Endothelial cell of umbilical vein (primary cell): ENCODE data around the gene NCEH1.

Source experiments
- TF ChIP-seq, protein P1 (sequence below), 2 donors: IDR thresholded peaks; 1 replicate in 1 of 2; 2 replicates in 1 of 2; pipeline ENCODE4 v1.5.1; 2011; ENCODE audit warnings: low read length in 2 of 2, mild to moderate bottlenecking in 2 of 2, moderate library complexity in 2 of 2, control low read depth in 1 of 2, inconsistent platforms in 1 of 2, low read depth in 1 of 2; ENCODE audit not compliant: insufficient read depth in 1 of 2; ENCODE audit errors: extremely low read depth in 1 of 2
- TF ChIP-seq, protein P2 (sequence below): IDR thresholded peaks from 2 replicates; pipeline ENCODE4 v1.6.1; 2011; ENCODE audit not compliant: insufficient read depth, insufficient read length

DNA sequence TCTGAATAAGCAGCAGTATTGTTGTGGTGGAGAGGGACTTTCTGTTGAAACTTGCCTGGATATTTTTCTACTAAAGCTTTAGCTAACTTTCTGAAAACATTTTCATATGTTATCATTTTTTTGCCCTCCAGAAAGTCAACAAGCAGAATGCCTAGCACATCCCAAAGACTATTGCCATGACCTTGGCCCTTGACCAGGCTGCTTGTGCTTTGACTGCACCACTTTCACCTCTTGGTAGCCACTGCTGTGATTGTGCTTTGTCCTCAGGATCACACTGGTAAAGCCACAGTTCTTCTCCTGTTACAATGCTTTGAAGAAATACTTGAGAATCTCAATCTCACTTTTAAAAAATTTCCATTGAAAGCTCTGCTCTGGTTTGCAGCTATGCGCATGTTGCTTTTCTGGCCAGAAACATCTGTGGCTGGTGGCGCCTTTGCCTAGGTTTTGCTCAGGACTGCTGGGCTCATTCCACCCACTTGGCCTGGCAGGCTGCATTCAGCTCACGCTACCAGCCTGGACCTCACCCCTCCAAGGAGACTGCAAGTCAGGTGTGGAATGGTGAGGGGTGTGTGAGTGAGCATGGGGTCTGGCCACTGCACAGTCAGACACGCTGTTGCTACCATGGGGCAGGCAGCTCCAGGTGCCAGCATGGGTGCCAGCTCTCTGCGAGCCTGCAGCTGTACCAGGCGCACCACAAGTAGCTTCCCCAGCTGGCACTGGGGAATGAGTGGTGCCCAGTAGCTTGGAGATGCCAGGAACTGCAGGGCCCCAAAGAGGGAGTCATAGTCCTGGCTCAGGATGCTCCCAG lies 97.8 kb downstream of the NCEH1 start:
- TF ChIP-seq, protein P1, sequence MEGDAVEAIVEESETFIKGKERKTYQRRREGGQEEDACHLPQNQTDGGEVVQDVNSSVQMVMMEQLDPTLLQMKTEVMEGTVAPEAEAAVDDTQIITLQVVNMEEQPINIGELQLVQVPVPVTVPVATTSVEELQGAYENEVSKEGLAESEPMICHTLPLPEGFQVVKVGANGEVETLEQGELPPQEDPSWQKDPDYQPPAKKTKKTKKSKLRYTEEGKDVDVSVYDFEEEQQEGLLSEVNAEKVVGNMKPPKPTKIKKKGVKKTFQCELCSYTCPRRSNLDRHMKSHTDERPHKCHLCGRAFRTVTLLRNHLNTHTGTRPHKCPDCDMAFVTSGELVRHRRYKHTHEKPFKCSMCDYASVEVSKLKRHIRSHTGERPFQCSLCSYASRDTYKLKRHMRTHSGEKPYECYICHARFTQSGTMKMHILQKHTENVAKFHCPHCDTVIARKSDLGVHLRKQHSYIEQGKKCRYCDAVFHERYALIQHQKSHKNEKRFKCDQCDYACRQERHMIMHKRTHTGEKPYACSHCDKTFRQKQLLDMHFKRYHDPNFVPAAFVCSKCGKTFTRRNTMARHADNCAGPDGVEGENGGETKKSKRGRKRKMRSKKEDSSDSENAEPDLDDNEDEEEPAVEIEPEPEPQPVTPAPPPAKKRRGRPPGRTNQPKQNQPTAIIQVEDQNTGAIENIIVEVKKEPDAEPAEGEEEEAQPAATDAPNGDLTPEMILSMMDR (IDR thresholded peaks at IDR 0.05; ENCODE audit: extremely low read depth in 1 of 2, insufficient read depth in 1 of 2, low read depth in 1 of 2, low read length in 2 of 2): no peak
- TF ChIP-seq, protein P2, sequence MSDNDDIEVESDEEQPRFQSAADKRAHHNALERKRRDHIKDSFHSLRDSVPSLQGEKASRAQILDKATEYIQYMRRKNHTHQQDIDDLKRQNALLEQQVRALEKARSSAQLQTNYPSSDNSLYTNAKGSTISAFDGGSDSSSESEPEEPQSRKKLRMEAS: no peak
